Fibroblast of skin of left biceps (primary cell): Measurements from ENCODE around the gene CDC123.
A peak's percentile ranks its signal among the peaks of the same experiment; 100 is the strongest.
"Not testable (repeated sequence)": the region's sequence is repeated elsewhere in the genome, so short reads cannot be mapped to it uniquely, and the experiment has no call there.

ENCODE experiments used
- DNase-seq, 2 experiments: peaks; one replicate each; pipeline ENCODE4 v3.0.0-alpha.2; 2013; ENCODE audit warnings: low read depth in 2 of 2

Gene CDC123, protein sequence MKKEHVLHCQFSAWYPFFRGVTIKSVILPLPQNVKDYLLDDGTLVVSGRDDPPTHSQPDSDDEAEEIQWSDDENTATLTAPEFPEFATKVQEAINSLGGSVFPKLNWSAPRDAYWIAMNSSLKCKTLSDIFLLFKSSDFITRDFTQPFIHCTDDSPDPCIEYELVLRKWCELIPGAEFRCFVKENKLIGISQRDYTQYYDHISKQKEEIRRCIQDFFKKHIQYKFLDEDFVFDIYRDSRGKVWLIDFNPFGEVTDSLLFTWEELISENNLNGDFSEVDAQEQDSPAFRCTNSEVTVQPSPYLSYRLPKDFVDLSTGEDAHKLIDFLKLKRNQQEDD

DNA sequence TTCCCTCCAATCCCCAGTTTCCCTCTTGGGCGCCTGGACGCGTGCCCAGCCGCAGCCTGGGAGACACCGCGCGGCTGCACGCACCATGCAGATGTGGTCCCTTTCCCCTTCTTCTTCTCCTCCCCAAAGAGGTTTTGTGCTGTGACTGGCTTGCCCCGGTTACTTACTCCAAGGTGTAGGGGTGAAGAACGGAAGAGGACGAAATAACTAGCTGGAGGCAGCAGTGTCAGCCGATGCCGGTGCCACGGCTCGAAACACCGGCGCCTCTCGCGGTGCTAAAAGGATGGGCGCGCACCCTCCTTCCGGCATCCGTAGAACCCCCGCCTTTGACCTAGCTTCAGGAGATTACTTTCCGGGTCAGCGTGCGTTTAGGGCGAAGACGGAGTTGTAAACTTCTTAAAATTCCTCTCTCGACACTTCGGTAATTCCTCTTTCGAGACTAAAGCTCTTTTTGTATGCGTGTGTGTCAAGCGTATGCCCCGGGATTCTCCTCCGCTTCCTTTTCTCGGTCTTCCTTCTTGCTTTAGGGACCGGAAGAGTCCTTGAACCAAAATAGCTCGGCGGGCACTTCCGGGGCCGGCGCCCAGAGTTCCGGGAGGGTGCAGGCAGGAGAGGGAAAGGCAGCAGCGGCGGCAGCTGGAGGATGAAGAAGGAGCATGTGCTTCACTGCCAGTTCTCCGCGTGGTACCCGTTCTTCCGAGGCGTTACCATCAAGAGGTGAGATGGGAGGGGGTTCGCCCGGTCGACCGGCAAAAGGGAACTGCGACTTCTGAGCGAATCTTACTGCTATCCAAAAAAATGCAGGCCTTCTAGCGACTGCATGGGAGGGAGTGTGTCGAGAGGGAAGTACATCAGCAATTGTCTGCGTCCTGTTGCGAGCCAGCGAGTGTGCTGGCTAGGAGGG, at the start of gene CDC123, which contains the start of gene NUDT5:
TSS of gene CDC123 (plus strand) at position 586 of the 904 bp plus-strand sequence. CDS start at position 644, 58 bp downstream.
TSS of gene NUDT5 (minus strand) at position 289 of the 904 bp plus-strand sequence. CDS start 9,600 bp downstream, outside the sequence.
- peak; percentile 57 to 66 for DNase-seq

DNA sequence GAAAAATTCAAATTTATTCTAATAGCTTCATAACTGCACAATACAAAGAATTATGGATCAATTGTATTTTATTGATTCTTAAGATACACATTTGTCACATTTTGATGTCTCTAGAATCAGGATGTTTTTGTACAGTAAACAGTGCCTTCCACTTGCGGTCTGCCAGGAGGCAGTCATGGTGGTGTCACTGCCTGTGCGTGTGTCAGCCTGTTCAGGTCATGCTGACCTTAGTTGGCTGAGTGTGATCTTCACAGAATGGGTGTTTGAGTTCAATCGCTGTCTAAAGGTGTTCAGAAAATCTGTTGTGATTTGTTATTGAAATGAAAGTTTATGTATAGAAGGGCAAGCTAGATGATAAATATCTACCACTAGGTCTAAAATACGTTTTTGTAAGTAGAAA, 45.8 kb upstream of the CDC123 start:
- DNase-seq: no peak

DNA sequence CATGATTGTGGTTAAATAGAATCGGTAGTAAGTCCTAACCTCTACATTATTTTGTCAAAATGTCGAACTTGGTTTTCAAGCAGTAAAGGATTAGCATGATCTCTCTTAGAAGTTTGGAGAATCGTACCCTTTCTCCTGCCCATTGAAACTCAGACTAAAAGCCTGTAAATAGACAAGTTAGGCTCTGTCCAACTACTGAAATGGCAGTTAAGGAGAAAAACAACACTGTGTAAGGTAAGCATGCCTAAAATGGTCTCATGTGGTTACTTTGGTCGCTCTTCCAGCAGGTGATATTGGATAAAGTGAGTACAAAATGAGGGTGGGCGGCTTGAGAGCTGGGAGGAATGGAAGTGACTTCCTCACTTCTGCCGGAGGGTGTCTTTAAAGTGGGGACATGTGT, 41.5 kb upstream of the CDC123 start:
- DNase-seq: no peak

DNA sequence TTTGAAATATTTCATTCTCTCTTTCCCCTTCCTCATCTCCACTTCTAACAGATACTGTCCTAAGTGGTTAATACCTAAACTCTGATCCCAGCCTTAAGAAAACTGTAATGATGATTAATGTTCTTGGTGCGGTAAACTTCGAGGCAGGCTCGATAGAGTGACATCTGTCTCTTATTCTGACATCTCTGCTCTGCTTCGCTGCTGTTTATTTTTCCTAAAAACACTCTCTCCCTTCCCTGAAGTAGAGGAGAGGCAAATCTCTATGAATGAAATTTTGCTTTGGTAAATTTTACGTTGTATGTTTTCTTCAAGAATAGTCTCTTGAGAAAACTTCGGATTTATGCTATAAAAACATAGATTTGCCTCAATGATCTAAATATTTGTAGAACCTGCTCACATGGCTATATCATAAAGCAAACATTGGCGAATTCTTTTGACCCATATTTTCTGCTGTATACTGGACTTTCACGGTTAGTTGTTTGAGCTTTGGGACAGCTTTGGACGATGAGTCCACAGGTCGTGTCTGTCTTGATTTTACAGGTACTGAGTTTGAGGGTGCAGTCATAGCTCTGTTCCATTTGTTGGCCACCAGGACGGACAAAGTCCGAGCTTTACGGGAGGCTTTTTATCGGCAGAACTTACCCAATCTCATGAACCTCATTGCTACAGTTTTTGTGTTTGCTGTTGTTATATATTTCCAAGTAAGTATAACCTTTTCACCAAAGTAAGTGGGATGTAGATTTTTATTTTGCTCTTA, 39.4 kb upstream of the CDC123 start:
- no peak for DNase-seq

DNA sequence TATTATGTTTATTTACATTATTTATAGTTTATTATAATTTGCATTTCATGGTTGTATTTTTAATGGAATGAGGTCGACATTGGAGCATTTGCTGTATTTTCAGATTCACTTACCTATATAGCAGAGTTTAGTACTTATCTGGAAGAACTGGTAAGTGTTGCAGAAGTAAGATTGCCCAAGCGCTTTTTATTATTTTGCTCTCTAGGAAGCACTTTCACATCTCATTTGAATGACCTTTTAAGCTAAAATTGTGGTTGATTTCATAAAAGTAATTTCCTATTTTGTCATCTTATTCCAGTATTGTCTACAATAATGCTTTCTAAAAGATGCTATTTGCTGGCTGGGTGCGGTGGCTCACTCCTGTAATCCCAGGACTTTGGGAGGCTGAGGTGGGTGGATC, 37.9 kb upstream of the CDC123 start:
- no peak for DNase-seq

DNA sequence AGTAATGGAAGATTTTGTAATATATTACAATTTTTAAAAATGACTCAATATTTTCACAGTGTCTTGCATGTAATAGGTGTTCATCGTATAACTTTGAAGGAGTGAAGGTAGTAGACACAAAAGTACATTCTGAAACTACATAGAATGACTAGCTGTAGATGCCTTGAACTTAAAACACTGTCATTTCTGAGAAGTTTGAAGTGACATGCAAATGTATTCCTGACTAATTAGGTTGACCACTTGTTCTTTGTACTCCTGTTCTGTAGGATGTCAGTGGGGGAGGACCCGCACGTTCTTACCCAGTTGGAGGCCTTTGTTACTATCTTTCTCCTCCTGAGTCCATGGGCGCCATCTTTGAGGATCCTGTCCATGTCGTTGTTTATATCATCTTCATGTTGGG, 35.3 kb upstream of the CDC123 start:
- no peak for DNase-seq

DNA sequence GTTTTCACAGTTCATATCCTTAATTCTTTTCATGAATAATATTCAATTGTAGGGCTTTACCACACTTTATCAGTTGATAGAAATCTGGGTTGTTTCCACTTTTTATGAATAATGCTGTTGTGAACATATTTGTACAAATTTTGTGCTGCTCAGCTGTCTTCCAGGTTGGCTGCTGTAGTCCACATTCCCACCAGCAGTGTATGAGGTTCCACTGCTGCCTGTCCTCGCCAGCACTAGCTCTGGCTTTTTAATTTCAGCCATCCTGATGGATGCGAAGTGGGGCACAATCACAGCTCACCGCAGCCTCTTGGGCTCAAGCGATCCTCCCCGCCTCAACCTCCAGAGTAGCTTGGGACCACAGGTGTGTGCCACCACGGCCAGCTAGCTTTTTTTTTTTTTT, 33.1 kb upstream of the CDC123 start:
- DNase-seq: no peak

DNA sequence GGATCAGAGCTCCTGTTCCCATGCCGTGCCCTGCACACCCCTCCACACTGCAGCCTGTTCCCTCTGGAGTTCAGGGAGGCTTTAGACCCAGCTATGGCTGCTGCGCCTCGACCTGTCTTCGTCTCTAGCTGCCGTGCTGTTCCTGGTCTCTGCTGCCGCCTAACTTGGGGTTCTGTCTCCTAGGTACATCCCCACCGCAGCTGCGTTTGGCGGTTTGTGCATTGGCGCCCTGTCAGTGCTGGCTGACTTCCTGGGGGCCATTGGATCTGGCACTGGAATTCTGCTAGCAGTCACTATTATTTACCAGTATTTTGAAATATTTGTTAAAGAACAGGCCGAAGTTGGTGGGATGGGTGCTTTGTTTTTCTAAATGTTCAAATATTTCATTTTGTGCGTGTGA, 31.9 kb upstream of the CDC123 start:
- DNase-seq: no peak

DNA sequence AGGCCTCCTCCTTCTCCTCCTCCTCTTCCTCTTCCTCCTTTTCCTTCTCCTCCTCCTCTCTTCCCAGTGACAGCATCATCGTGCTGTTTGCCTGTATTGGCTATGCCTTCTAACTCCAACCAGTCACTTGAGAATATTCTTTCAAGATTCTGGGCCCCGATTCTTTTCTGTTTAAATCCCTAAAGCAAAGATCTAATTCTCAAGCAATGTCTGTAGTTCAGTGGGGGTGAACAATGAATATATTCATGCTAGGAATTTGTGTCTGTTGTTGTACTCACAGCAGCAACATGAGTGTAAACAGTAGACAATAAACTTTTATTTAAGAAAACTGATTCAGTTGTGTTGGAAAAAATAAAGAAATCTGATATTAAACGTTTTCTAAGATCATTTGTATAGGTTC, 31.0 kb upstream of the CDC123 start:
- no peak for DNase-seq

DNA sequence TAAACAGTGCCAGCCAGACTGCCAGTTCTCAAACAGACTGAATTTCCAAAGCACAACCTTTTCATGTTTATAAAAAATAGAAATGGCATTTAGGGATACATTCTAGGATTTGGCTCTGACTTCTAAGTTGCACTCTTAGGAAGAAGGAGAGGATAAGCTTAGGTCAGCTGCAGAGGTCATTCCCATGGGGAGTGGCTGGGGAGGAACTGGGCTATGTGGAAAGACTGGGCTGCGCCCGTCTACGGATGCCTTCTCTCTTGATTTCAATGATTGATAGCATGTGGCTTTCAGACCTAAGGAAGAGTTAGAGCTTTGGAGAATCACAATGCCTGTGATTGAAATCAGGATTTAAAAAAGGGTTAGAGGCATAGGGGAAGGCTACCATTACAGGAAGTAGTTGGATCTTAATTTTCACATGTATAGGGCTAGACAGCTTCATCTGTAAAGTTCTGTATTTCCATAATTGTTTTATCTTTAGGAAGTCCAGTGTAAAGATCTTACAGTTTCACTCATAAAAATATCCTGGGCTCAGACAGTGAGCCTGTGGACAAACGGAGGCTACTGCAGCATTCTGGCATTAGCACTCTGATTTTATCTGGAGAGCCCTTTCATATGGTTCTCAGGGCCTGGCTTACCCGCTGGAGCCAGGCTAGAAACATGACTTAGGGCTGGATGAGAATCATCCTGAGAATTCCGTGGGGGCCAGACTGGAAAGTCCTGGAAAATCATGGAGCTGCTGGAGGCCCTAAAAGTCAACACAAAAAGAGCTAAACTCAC, 29.8 kb upstream of the CDC123 start:
- no peak for DNase-seq

DNA sequence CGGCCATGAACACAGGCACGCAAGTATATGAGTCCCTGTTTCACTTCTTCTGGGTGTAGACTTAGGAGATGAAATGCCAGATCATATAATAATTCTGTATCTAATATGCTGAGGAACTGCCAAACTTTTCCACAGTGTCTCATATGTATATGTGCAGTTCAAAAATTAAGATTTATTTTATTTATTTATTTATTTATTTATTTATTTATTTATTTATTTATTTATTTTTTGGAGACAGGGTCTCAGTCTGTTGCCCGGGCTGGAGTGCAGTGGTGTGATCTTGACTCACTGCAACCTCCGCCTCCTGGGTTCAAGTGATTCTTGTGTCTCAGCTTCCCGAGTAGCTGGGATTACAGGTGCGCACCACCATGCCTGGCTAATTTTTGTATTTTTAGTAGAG, 24.5 kb upstream of the CDC123 start:
- not testable (repeated sequence) for DNase-seq

DNA sequence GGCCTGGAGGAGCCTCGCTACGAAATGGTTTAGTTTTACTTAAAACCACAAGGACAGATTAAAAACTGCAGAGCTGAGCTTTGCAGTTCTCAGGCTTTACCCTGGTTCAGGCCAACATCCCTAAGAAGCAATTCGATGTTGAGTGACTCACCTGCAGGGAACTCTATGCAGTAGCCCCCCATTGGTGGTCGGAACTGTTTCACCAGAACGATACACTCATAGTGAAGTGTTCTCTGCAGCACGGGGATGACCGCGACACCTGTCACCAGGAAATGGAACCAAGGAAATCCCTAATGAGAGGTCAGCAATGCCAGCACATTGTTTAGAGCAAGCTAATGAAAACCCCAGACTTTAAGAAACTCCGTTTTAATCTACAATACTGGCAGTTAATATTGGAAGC, 18.3 kb upstream of the CDC123 start:
- DNase-seq: no peak

DNA sequence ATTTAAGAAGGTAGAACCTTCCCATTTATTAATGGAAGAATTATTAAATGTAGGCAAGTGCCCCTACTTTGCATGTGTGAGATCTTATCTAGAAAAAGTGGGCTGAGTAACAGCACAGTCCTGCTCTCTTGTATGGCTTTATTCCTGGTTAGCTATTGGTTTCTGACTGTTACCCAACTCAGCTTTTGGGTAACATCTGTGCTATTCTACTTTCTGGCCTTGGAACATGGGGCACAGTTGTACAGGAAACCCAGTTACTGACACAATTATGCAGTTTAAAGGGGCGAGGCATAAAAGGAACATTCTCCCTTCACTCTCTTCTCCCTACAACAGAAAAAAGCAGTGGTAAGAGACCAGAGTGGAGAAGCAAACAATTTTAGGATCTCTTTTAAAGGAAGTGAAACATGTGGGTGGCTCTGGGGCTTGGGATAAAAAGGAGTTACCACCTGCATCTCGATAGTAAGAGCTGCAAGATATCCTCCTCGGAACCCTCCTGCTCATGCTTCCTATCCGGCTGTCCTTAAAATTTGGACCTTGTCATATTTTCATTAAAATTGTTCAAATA, 16.3 kb upstream of the CDC123 start:
- DNase-seq: no peak

DNA sequence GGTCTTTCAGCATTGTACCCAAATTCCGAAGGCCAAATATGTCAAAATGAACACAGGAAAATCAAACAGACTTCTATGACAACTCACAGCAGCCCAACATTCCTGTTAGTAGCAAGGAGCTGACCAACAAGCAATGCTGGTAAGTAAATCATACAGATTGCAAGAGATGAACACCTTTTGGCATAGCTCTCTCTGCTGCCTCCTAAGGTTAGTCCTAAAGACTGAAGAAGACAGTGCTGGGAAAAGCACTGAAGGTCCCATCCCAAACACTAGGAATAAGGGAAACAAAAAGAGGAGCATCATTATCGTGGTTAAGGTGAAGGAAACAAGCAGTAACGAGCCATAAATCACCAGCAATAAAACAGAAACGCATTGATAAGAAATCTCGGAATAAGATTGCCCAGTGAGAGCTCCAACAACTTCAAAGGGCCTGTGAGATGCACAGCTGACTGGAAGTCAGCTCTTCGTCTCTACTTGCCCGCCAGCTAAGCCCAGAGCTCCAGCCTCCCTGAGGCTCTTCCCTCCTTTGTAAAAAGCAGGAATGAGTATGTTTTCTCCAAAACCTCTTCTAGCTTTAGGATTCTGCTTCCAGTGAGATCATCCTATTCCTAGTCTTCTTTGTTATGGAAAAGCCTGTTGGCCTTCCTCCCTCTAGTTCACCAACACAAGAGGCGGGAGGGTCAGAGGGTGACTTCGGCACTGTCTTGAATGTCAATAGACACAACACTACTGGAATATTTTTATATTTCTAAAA, 15.6 kb upstream of the CDC123 start:
- no peak for DNase-seq

DNA sequence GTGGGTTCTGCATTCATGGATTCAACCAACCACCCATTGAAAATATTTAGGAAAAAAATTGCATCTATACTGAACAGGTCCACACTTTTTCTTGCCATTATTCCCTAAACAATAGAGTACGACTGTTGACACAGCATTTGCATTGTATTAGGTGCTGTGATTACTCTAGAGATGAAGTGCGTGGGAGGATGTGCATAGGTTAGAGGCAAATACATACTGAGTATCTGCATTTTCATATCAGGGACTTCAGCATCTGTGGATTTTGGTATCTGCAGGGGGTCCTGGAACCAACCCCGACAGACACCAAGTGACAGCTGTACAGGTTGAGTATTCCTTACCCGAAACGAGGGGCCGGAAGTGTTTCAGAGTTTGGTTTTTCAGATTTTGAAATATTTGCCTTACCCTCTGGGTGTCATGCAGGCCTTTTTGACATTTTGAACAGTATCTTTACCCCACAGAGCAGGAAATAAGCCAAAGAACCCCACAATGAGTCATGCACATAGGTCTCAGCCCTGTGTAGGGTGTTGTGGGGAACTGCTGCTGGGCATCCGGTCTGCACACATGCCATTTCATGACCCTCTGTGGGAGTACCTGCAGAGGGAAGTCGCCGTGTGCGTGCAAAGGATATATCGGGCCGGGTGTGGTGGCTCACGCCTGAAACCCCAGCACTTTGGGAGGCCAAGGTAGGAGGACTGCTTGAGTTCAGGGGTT, 14.8 kb upstream of the CDC123 start:
- DNase-seq: no peak

DNA sequence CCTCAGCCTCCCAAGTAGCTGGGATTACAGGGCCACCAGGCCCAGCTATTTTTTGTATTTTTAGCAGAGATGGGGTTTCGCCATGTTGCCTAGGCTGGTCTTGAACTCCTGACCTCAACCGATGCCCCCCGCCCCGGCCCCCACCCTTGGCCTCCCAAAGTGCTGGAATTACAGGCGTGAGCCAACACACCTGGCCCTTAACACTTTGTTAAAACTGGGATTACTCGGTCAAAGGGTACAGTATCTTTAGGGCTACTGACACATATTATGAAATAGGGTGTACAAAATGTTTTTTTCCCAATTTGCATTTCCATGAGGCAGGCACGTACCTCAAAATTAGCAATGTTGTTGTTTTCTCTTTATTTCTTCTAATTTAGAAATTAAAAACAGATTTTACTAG, 11.8 kb upstream of the CDC123 start:
- DNase-seq: no peak

DNA sequence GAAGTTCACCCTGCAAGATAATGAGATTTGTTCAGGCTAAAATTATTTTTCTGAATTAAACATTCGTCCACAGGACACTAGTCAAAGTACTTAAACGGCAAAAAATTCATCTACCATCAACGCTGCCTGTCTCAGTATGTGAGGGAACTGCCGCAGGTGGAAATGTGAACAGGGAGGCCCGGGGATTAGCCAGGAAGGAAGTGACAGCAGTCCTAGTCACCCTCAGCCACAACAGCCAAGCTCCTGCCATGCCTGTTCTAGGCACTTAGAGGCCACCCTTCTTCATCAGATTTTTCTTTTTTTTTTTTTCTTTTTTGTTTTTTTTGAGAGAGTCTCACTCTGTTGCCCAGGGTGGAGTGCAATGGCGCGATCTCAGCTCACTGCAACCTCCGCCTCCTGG, 9.7 kb upstream of the CDC123 start:
- no peak for DNase-seq

DNA sequence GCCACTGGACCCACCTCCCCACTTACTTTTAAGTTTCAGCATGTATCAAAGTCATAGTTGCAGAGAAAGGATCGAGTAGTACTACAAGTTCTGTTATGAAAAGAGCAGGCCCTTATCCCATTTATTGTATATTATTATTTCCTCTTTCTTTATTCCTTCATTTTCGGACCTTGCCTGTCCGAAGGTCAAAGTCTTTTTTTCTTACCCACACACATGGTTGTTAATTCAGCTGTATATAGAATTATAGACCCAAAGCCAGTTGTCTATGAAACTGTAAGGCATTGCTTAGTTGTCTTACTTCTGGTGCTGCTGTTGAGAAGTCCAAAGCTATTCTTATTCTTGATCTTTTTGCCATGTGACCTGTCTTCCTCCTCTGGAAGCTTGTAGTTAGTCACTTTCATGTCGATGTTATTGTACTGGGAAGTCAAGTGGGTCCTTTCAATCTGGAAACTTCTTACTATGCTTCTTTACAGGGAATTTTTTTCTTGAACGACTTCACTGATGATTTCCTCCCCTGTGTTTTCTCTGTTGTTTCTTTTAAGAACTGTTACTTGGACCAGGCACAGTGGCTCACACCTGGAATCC, 8.6 kb upstream of the CDC123 start:
- DNase-seq: no peak

DNA sequence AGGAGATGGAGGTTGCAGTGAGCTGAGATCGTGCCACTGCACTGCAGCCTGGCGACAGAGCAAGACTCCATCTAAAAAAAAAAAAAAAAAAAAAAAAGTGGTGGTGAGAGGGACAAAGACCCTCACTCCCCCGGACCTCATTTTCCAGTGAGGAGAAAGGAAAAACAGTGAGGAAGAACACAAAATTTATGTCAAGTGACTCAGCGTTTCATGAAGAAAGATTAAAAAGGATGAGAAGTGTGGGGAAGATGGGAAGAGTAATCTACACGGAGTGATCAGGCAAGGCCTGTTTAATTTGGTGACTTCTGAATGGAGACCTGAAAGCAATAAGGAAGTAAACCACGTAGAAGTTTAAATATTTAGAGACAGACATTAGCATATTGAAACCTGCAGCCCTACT, 7.3 kb upstream of the CDC123 start:
- DNase-seq: no peak
